Hematopoietic multipotent progenitor cell treated with erythropoietin and hydrocortisone succinate and interleukin-3 and kit ligand, for 6 days (in vitro differentiated cells): ENCODE data around the gene ANK2.

Source experiments
- DNase-seq: peaks from one replicate; pipeline ENCODE4 v3.0.0-alpha.2; 2015

Gene ANK2

GRCh38 chr4:113405874-113406722, 356.6 kb downstream of the ANK2 start:
- no peak for DNase-seq

DNA sequence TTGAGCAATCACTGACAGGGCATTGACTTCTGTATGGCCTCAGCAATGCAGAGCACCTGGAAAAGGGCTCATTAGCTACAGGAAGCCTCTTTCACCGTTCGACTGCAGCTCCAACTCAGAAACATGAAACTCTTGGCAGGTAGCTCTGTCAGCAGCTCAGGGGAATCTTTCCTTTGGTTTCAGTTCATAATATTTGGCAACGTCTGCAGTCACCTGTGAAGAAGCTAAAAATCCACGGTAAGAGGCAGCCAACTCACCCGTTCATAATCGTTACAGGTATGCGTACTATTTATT, 357.2 kb downstream of the ANK2 start:
- DNase-seq = no peak

DNA sequence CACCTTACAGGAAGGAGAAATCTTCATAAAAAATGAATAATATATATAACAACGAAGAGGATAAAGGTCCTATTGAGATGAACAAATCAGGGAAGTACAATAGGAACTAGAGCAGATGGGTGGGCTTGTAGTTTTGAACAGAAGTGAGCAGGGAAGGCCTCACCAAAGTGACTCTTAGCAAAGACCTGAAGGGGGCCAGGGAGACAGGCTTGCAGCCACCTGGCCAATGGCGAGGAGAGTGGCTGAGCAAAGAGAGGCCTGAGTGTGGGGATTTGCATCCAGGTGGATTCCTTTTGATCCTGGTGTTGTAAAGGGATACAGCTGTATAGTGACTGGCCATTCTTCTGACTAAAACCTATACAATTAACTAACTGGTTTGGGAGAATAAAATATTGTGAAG, 358.0 kb downstream of the ANK2 start:
- DNase-seq = no peak

GRCh38 chr4:113409181-113409580, 359.7 kb downstream of the ANK2 start:
- DNase-seq = no peak

DNA sequence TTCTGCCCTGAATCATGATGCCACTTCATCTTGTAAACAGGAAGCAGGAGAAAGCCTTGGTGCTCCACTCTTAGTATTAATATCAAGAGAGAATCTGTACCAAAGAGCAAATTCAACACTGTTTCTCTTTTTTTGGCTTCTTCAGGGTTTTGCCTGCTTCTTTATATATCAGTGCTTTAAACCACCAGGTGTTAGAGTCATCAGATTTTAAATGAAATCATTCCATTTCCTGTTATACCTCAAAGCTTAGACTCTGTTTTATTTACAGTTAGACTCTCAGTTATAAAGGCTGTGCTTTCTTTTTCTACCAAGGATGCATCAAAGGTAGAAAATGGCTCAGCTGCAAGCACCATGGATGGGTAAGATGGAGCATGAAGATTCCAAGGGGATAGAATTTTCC, 361.2 kb downstream of the ANK2 start:
- no peak for DNase-seq

GRCh38 chr4:113411496-113411938, 362.1 kb downstream of the ANK2 start:
- no peak for DNase-seq

DNA sequence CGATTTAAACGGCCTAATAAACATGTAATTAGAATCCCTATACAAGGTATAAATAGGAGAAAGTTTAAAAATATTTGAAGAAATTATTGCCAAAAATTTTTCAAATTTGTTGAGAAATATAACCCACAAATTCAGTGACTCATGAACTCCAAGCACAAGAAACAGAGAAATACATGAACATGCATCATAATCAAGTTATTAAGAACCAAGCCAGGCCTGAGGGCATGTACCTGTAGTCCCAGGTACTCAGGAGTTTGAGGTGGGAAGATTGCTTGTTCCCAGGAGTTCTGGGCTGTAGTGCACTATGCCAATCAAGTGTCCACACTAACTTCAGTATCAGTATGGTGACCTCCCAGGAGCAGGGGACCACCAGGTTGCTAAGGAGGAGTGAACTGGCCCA, 370.2 kb downstream of the ANK2 start:
- no peak for DNase-seq

- DNase-seq = no peak
Observed at GRCh38 chr4:113420938-113421337, 371.5 kb downstream of the ANK2 start.

DNA sequence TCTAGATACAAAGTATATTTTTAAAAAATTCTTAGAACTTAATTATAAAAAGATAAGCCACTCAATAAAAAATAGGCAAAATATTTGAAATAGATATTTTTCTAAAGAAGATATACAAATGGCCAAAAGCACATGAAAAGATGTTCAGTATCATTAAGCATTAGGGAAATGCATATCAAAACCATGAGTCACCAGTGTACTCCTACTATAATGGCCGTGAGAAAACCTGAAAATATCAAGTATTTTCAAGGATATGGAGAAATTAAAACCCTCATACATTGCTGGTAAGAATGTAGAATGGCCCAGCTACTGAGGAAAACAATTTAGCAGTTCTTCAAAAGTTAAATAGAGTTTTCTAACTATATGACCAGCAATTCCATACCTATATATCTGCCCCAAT, 374.2 kb downstream of the ANK2 start:
- no peak for DNase-seq

- no peak for DNase-seq
Observed at GRCh38 chr4:113433116-113433515, 383.7 kb downstream of the ANK2 start.
